SK-N-SH (cell line): ENCODE data around the gene PRR20G. TPM values are rescaled to one million over a fixed set of nuclear protein-coding genes. Genes with fewer than 3 reads are reported as not detected.

Experiments
- CTCF ChIA-PET: fragments of 300-600, 350-600 bp; formaldehyde crosslinking; extraction: SDS; loops from one replicate; lab custom pipeline; 2021; lab: Yijun Ruan, JAX
- POLR2A ChIA-PET: fragments of 350-600 bp; sonication (Branson Sonifier 250); formaldehyde crosslinking; extraction: SDS; loops from one replicate; lab custom pipeline; 2020; ENCODE audit warnings: antibody characterized with exemption, inconsistent platforms; lab: Yijun Ruan, JAX
- DNase-seq: peaks from one replicate; pipeline ENCODE4 v3.0.0; 2012
- H2AFZ ChIP-seq: fragments of 200-600 bp; sonication (generic); 2 replicates; pipeline ENCODE4 v1.8.1; 2016; ENCODE audit warnings: antibody characterized with exemption, mild to moderate bottlenecking, low read depth
- H3F3A ChIP-seq: fragments of 200-600 bp; sonication (generic); replicated peaks from 2 replicates; pipeline ENCODE3; 2016; ENCODE audit warnings: antibody characterized with exemption, mild to moderate bottlenecking; ENCODE audit not compliant: insufficient read depth
- H3K27ac ChIP-seq, 2 experiments: fragments of 200-500 bp in 1 of 2; fragments of 200-600 bp in 1 of 2; sonication (Bioruptor generic) in 1 of 2; sonication (generic), shearing (Covaris generic) in 1 of 2; 2 replicates each; pipeline versions ENCODE4 v1.5.1 to v1.6.1; 2014 to 2016; ENCODE audit warnings: low read depth in 2 of 2, inconsistent platforms in 1 of 2, low read length in 1 of 2, mild to moderate bottlenecking in 1 of 2, mixed read lengths in 1 of 2
- H3K27me3 ChIP-seq: fragments of 200-600 bp; sonication (generic), shearing (Covaris generic); 2 replicates; pipeline ENCODE4 v1.6.1; 2016; ENCODE audit warnings: mixed run types; ENCODE audit not compliant: insufficient read depth
- H3K36me3 ChIP-seq, 2 experiments: fragments of 200-500 bp in 1 of 2; fragments of 200-600 bp in 1 of 2; sonication (Bioruptor generic) in 1 of 2; sonication (generic) in 1 of 2; replicated peaks in 1 of 2; 2 replicates each; pipeline versions ENCODE3 to v1.5.1; 2014 to 2016; ENCODE audit warnings: low read length in 1 of 2, mild to moderate bottlenecking in 1 of 2; ENCODE audit not compliant: insufficient read depth in 2 of 2, control insufficient read depth in 1 of 2
- H3K4me1 ChIP-seq, 2 experiments: fragments of 200-500 bp in 1 of 2; fragments of 200-600 bp in 1 of 2; sonication (Bioruptor generic) in 1 of 2; sonication (generic), shearing (Covaris generic) in 1 of 2; 2 replicates each; pipeline versions ENCODE4 v1.5.1 to v1.6.1; 2014 to 2016; ENCODE audit warnings: low read depth in 1 of 2, low read length in 1 of 2, mixed run types in 1 of 2; ENCODE audit not compliant: insufficient read depth in 2 of 2, control insufficient read depth in 1 of 2
- H3K4me2 ChIP-seq: fragments of 200-600 bp; sonication (generic), shearing (Covaris generic); 2 replicates; pipeline ENCODE4 v1.6.1; 2017; ENCODE audit warnings: mixed run types
- H3K4me3 ChIP-seq, 2 experiments: fragments of 200-500 bp in 1 of 2; fragments of 200-600 bp in 1 of 2; sonication (Bioruptor generic) in 1 of 2; sonication (generic), shearing (Covaris generic) in 1 of 2; 2 replicates each; pipeline versions ENCODE4 v1.5.1 to v1.8.1; 2014 to 2016; ENCODE audit warnings: low read depth in 2 of 2, inconsistent platforms in 1 of 2, low read length in 1 of 2, mild to moderate bottlenecking in 1 of 2, mixed read lengths in 1 of 2, moderate library complexity in 1 of 2
- H3K79me2 ChIP-seq: fragments of 200-600 bp; sonication (generic); 2 replicates; pipeline ENCODE4 v1.8.1; 2017; ENCODE audit warnings: mild to moderate bottlenecking; ENCODE audit not compliant: insufficient read depth
- H3K9ac ChIP-seq: fragments of 200-600 bp; sonication (generic); 2 replicates; pipeline ENCODE4 v1.6.1; 2017; ENCODE audit warnings: mixed run types
- H3K9me2 ChIP-seq: fragments of 200-600 bp; sonication (generic); 2 replicates; pipeline ENCODE4 v1.6.1; 2017; ENCODE audit warnings: mixed run types
- H3K9me3 ChIP-seq: fragments of 200-600 bp; sonication (generic); 2 replicates; pipeline ENCODE4 v1.6.1; 2017; ENCODE audit warnings: mixed run types, mild to moderate bottlenecking, moderate library complexity
- H4K20me1 ChIP-seq: fragments of 200-600 bp; sonication (generic); 2 replicates; pipeline ENCODE4 v1.6.1; 2017; ENCODE audit warnings: mild to moderate bottlenecking, mixed run types; ENCODE audit not compliant: insufficient read depth
- CHD2 ChIP-seq: fragments of 150-350 bp; IDR thresholded peaks from 2 replicates; pipeline ENCODE4 v1.6.1; 2018; ENCODE audit warnings: low read length; ENCODE audit not compliant: partially characterized antibody
- ELF1 ChIP-seq: IDR thresholded peaks from 2 replicates; pipeline ENCODE4 v1.4.0; 2012
- RAD21 ChIP-seq: IDR thresholded peaks from 2 replicates; pipeline ENCODE4 v1.6.1; 2012; ENCODE audit warnings: mild to moderate bottlenecking, low read length
- TCF12 ChIP-seq: IDR thresholded peaks from 2 replicates; pipeline ENCODE4 v1.4.0; 2012
- TEAD4 ChIP-seq: IDR thresholded peaks from 2 replicates; pipeline ENCODE4 v1.4.0; 2012; ENCODE audit warnings: mild to moderate bottlenecking, borderline replicate concordance; ENCODE audit not compliant: insufficient read depth
- YY1 ChIP-seq: IDR thresholded peaks from 2 replicates; pipeline ENCODE4 v1.4.0; 2012; ENCODE audit warnings: low read depth, mild to moderate bottlenecking
- ZBTB33 ChIP-seq: IDR thresholded peaks from 2 replicates; pipeline ENCODE4 v1.4.0; 2012; ENCODE audit warnings: low read depth, borderline replicate concordance
- WGBS: methylation state at CpG from one replicate; pipeline ENCODE4 v1.1.6; 2017; ENCODE audit warnings: low lambda C conversion rate; 5-methylcytosine and 5-hydroxymethylcytosine counted together
- polyA plus RNA-seq, 3 experiments: library from polyadenylated mRNA; depleted of rRNA; stranded (reverse); fragments of >200 nt; gene quantifications; 2 replicates each; pipeline ENCODE4 v1.2.3, GENCODE V29; 2012

PRR20G gene
- polyA plus RNA-seq, 1 of the 3 experiments (the other 2 are of a cell fraction), result not detected

- H3K4me1 ChIP-seq, result no peaks in the 10 kb centered on the region
- no peak overlapping the region for H3K4me2 ChIP-seq
- no peaks in the 10 kb centered on the region for H3K27me3 ChIP-seq
- no peak overlapping the region for H3K27ac ChIP-seq
- POLR2A ChIA-PET, result no interaction called here
- no peaks in the 10 kb centered on the region for H3K79me2 ChIP-seq
- H4K20me1 ChIP-seq, result no peaks in the 10 kb centered on the region
- no peaks in the 10 kb centered on the region for H3K36me3 ChIP-seq
- CTCF ChIA-PET, result interaction anchor here (2.6 kb wide), 1 partner anchor 9 kb away, joined by 5 read pairs; no protein-coding TSS in a partner anchor
- 0 out of 2 replicates have a peak, but pooled peaks cover 7% of the 10 kb centered on the region for H3K9me3 ChIP-seq
- H3F3A ChIP-seq, result no peaks in the 10 kb centered on the region
- DNase-seq, result no peak
- H3K4me3 ChIP-seq, result no peak overlapping the region
- 52% methylated on average over 2 of the region's 2 CpGs for WGBS
- no peaks in the 10 kb centered on the region for H3K9me2 ChIP-seq
- no peak overlapping the region for H3K9ac ChIP-seq
- TF ChIP-seq CHD2 (no peak), TCF12 (no peak), RAD21 (no peak)
- H2AFZ ChIP-seq, result no peak overlapping the region
These were observed 49.2 kb downstream of the PRR20G start for GRCh38 chr3:127238602-127239001.

GRCh38 chr3:127237835-127238234 lies 50.0 kb downstream of the PRR20G start:
- Histone ChIP-seq H3K9me3 (0 out of 2 replicates have a peak, but pooled peaks cover 4% of the 10 kb centered on the region), H3K27me3 (no peaks in the 10 kb centered on the region), H3K79me2 (no peaks in the 10 kb centered on the region), H3K4me2 (no peak overlapping the region), H4K20me1 (no peaks in the 10 kb centered on the region), H3K4me3 (no peak overlapping the region), H3K9ac (no peak overlapping the region), H3K36me3 (no peaks in the 10 kb centered on the region), H3K4me1 (no peaks in the 10 kb centered on the region), H2AFZ (no peak overlapping the region), H3K27ac (no peak overlapping the region), H3F3A (no peaks in the 10 kb centered on the region), H3K9me2 (no peaks in the 10 kb centered on the region)
- no peak for DNase-seq
- ChIA-PET POLR2A (no interaction called here), CTCF (interaction anchor here (1.3 to 2.6 kb wide), 2 partner anchors 8 to 17 kb away, joined by 3 to 5 read pairs; no protein-coding TSS in a partner anchor)
- WGBS, result 31% methylated on average over 3 of the region's 3 CpGs
- TF ChIP-seq RAD21 (no peak), ELF1 (no peak), ZBTB33 (no peak), TEAD4 (no peak), YY1 (no peak)
- TF ChIP-seq, all 33 proteins: peak for 0

GRCh38 chr3:127235706-127236105 lies 52.1 kb downstream of the PRR20G start:
- CTCF ChIA-PET, result no interaction called here
- Histone ChIP-seq H3F3A (no peaks in the 10 kb centered on the region), H3K79me2 (no peaks in the 10 kb centered on the region), H3K9me3 (no peaks in the 10 kb centered on the region), H3K27ac (no peak overlapping the region), H3K4me1 (no peaks in the 10 kb centered on the region; a peak in 1 of 4 replicates), H3K9me2 (no peaks in the 10 kb centered on the region), H3K4me3 (no peak overlapping the region), H3K36me3 (no peaks in the 10 kb centered on the region), H3K4me2 (no peak overlapping the region)
- no peak for DNase-seq
- TF ChIP-seq TCF12, result no peak
- TF ChIP-seq, all 33 proteins: peak for 0
- POLR2A ChIA-PET, result interaction anchor here (0.6 kb wide), 1 partner anchor 44 kb away, joined by 3 read pairs; no protein-coding TSS in a partner anchor
- H4K20me1 ChIP-seq, result no peaks in the 10 kb centered on the region
- H2AFZ ChIP-seq, result no peak overlapping the region
- no peaks in the 10 kb centered on the region for H3K27me3 ChIP-seq
- no peak overlapping the region for H3K9ac ChIP-seq
- WGBS, result 37% methylated on average over 3 of the region's 3 CpGs
